ENCODE data around the gene PDE4A.

GRCh38 chr19:10388957-10389356 lies 31.4 kb upstream of the PDE4A start:
- TF ChIP-seq ZNF274 (IDR thresholded peaks at IDR 0.05; ENCODE audit: low read depth, low read length), result no peak
- no peak for TF ChIP-seq YY1 (IDR thresholded peaks at IDR 0.05; ENCODE audit: insufficient read depth, insufficient read length)
- TF ChIP-seq SUZ12 (IDR thresholded peaks at IDR 0.05; ENCODE audit: extremely low read depth, insufficient read depth, insufficient read length), result no peak

Data from NT2/D1 (cell line).